ENCODE measurements around the gene RER1.

DNA sequence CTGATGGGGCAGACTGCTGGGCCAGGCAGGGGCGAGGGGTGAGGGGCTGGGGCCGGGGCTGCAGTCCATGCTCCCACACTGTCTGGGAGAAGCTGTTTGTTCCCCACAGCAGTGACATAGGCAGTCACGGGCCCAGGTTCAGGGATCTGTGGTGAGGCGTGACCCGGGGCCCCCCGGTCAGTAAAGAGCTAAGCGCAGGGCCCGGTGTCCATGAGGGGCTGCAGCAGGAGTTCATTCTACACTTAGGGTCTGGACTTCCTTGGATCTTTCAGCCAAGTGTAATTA, 16.3 kb downstream of the RER1 start:
- TF ChIP-seq CTCF (conservative IDR thresholded peaks at IDR 0.05; ENCODE audit: low read length) (no peak), EZH2phosphoT487 (IDR thresholded peaks at IDR 0.05; ENCODE audit: borderline replicate concordance, low read depth, low read length) (no peak)
